Stimulated activated CD4-positive, alpha-beta T cell treated with anti-CD3 and anti-CD28 coated beads, TNF-alpha, amount 100 ng/mL, for 1 hour (primary cell): Measurements from ENCODE around the gene CLDN7.

ENCODE experiments used
- DNase-seq, 3 donors: peaks; one replicate each; pipeline ENCODE4 v3.0.0-alpha.2; 2020; ENCODE audit warnings: low read depth in 3 of 3, low spot score in 1 of 3

CLDN7 gene

GRCh38 chr17:7238420-7239090, 23.7 kb downstream of the CLDN7 start:
- DNase-seq, result no peak

- peak; percentile 54 to 79 (median 71) for DNase-seq
These were observed 24.4 kb downstream of the CLDN7 start for GRCh38 chr17:7237761-7238419.

- DNase-seq, result no peak
These were observed 25.0 kb downstream of the CLDN7 start for GRCh38 chr17:7237266-7237760.

GRCh38 chr17:7236808-7237207, 25.5 kb downstream of the CLDN7 start:
- no peak for DNase-seq

- no peak for DNase-seq
These were observed 26.3 kb downstream of the CLDN7 start for GRCh38 chr17:7235693-7236665.

GRCh38 chr17:7234083-7234951, 28.0 kb downstream of the CLDN7 start, which contains the start of gene DVL2:
DVL2 (minus strand) TSS chr17:7234517; CDS start chr17:7234262, 255 bp downstream.
- DNase-seq, result peak; percentile 87 to 89 (median 87)

GRCh38 chr17:7233701-7234082, 28.6 kb downstream of the CLDN7 start:
- no peak for DNase-seq

- no peak for DNase-seq
These were observed 30.2 kb downstream of the CLDN7 start for GRCh38 chr17:7232114-7232513.

- no peak for DNase-seq
These were observed 32.8 kb downstream of the CLDN7 start for GRCh38 chr17:7229504-7229903.

- no peak for DNase-seq
These were observed 33.4 kb downstream of the CLDN7 start for GRCh38 chr17:7228920-7229319.

- no peak for DNase-seq
These were observed 35.3 kb downstream of the CLDN7 start for GRCh38 chr17:7226721-7227710.

- no peak for DNase-seq
These were observed 36.5 kb downstream of the CLDN7 start for GRCh38 chr17:7225711-7226331.

- DNase-seq, result no peak
These were observed 37.6 kb downstream of the CLDN7 start for GRCh38 chr17:7224661-7225111.

GRCh38 chr17:7224110-7224509, 38.2 kb downstream of the CLDN7 start:
- DNase-seq, result no peak

- DNase-seq, result no peak
These were observed 38.9 kb downstream of the CLDN7 start for GRCh38 chr17:7223375-7223774.

GRCh38 chr17:7222972-7223292, 39.3 kb downstream of the CLDN7 start:
- DNase-seq, result no peak

- no peak for DNase-seq
These were observed 39.9 kb downstream of the CLDN7 start for GRCh38 chr17:7222093-7222971.
